A549 (cell line): ENCODE data around the gene IGSF11. TPM values are rescaled to one million over a fixed set of nuclear protein-coding genes. Genes with fewer than 3 reads are reported as not detected.

Experiments
- ATAC-seq, 2 experiments: fragments of 200-7000 bp in 1 of 2; fragments of >200 bp in 1 of 2; cut with Nextera tagmentation in 1 of 2; cut with Tn5 transposase in 1 of 2; 3 replicates each; pipeline versions ENCODE4 v1.8.0 to v1.9.1; 2018 to 2020; ENCODE audit warnings: mild to moderate bottlenecking in 1 of 2, moderate library complexity in 1 of 2
- CTCF ChIA-PET: fragments of 300-600 bp; sonication (Branson Sonifier 250); formaldehyde crosslinking; extraction: SDS; loops from one replicate; lab custom pipeline; 2021; ENCODE audit warnings: antibody characterized with exemption, inconsistent platforms; lab: Yijun Ruan, JAX
- POLR2A ChIA-PET: fragments of 350-600 bp; formaldehyde crosslinking; extraction: SDS; loops from one replicate; lab custom pipeline; 2021; ENCODE audit warnings: antibody characterized with exemption, inconsistent platforms; lab: Yijun Ruan, JAX
- DNase-seq, 2 experiments: peaks; one replicate each; pipeline versions ENCODE4 v3.0.0 to v3.0.0-alpha.2; 2011 to 2016; ENCODE audit warnings: low read depth in 1 of 2, low spot score in 1 of 2
- FAIRE-seq: peaks from 2 replicates; lab custom pipeline; 2011; peaks lifted over from hg19 to GRCh38; lab: Jason Lieb, UNC
- H3K27ac ChIP-seq, 2 experiments: fragments of >200 bp; sonication (Bioruptor Twin); formaldehyde crosslinking; 3 replicates each; pipeline ENCODE4 v1.5.1; 2016 to 2017
- H3K4me1 ChIP-seq: fragments of >200 bp; sonication (Bioruptor Twin); formaldehyde crosslinking; 3 replicates; pipeline ENCODE4 v1.6.1; 2016
- H3K4me2 ChIP-seq: fragments of >200 bp; sonication (Bioruptor Twin); formaldehyde crosslinking; 3 replicates; pipeline ENCODE4 v1.6.1; 2016
- H3K4me3 ChIP-seq: fragments of >200 bp; sonication (Bioruptor Twin); formaldehyde crosslinking; 3 replicates; pipeline ENCODE4 v1.5.1; 2016
- H3K9me3 ChIP-seq: fragments of >200 bp; sonication (Bioruptor Twin); formaldehyde crosslinking; 3 replicates; pipeline ENCODE4 v1.6.1; 2016
- CBX2 ChIP-seq: fragments of 200-600 bp; sonication (generic); IDR thresholded peaks from 2 replicates; pipeline ENCODE4 v1.6.1; 2016; ENCODE audit warnings: low read depth, mild to moderate bottlenecking, borderline replicate concordance
- CEBPB ChIP-seq, 2 experiments: fragments of >200 bp in 1 of 2; sonication (Bioruptor Twin) in 1 of 2; formaldehyde crosslinking in 1 of 2; IDR thresholded peaks; 2 replicates each; pipeline ENCODE4 v1.6.1; 2012 to 2016
- ESRRA ChIP-seq: fragments of 150-350 bp; IDR thresholded peaks from 2 replicates; pipeline ENCODE4 v1.6.1; 2014; ENCODE audit warnings: mild to moderate bottlenecking, low read length, borderline replicate concordance
- HDAC2 ChIP-seq: fragments of 200-600 bp; sonication (generic); IDR thresholded peaks from 2 replicates; pipeline ENCODE4 v1.6.1; 2016
- HOXB13 ChIP-seq: fragments of 250-450 bp; sonication (Bioruptor Pico); IDR thresholded peaks from 2 replicates; pipeline ENCODE4 v1.5.0; 2020; ENCODE audit warnings: low read depth, mild to moderate bottlenecking, moderate library complexity
- JUNB ChIP-seq: fragments of >200 bp; sonication (Bioruptor Twin); formaldehyde crosslinking; IDR thresholded peaks from 2 replicates; pipeline ENCODE4 v1.6.1; 2016
- KDM1A ChIP-seq: fragments of 200-600 bp; sonication (generic); IDR thresholded peaks from 2 replicates; pipeline ENCODE4 v1.6.1; 2016; ENCODE audit warnings: low read depth, mild to moderate bottlenecking
- KDM5A ChIP-seq: fragments of 200-600 bp; sonication (generic); IDR thresholded peaks from 2 replicates; pipeline ENCODE4 v1.6.1; 2016; ENCODE audit warnings: antibody characterized with exemption, mild to moderate bottlenecking
- RAD21 ChIP-seq, 2 experiments: fragments of >200 bp in 1 of 2; sonication (Bioruptor Twin) in 1 of 2; formaldehyde crosslinking in 1 of 2; IDR thresholded peaks in 1 of 2; conservative IDR thresholded peaks in 1 of 2; 2 replicates in 1 of 2; 3 replicates in 1 of 2; pipeline ENCODE4 v1.6.1; 2012 to 2018; ENCODE audit warnings: inconsistent platforms in 1 of 2
- TFCP2L1 ChIP-seq: fragments of 250-450 bp; sonication (Bioruptor Pico); IDR thresholded peaks from 2 replicates; pipeline ENCODE4 v1.5.0; 2021; ENCODE audit warnings: mild to moderate bottlenecking
- ZSCAN20 ChIP-seq: fragments of 250-450 bp; sonication (Bioruptor Pico); IDR thresholded peaks from 2 replicates; pipeline ENCODE4 v1.8.0; 2022; ENCODE audit warnings: mild to moderate bottlenecking, moderate library complexity
- WGBS: methylation state at CpG from one replicate; pipeline ENCODE4 v1.1.6; 2017; ENCODE audit errors: missing lambda C conversion rate; 5-methylcytosine and 5-hydroxymethylcytosine counted together
- polyA plus RNA-seq, 4 experiments: library from polyadenylated mRNA; depleted of rRNA in 3 of 4; stranded (reverse); fragments of >200 nt; fragmentation: RNase III in 1 of 4; extraction: RNeasy Plus Mini Kit Qiagen cat#74134 plus additional on column Dnase treatment in 1 of 4; gene quantifications; 2 replicates in 3 of 4; 3 replicates in 1 of 4; pipeline ENCODE4 v1.2.3, GENCODE V29; 2011 to 2017
- TF ChIP-seq, protein P1 (sequence below): IDR thresholded peaks from 2 replicates; pipeline ENCODE4 v1.6.1; 2012
- TF ChIP-seq, protein P2 (sequence below): fragments of >200 bp; sonication (Bioruptor Twin); formaldehyde crosslinking; IDR thresholded peaks from 3 replicates; pipeline ENCODE4 v1.5.1; 2016
- TF ChIP-seq, protein P3 (sequence below): fragments of >200 bp; sonication (Bioruptor Twin); formaldehyde crosslinking; IDR thresholded peaks from 3 replicates; pipeline ENCODE4 v1.6.1; 2016
- TF ChIP-seq, protein P4 (sequence below): IDR thresholded peaks from 2 replicates; pipeline ENCODE4 v1.6.1; 2012
- TF ChIP-seq, protein P5 (sequence below): fragments of 450-650 bp; IDR thresholded peaks from 2 replicates; pipeline ENCODE4 v1.6.1; 2014; ENCODE audit warnings: antibody characterized with exemption
- TF ChIP-seq, protein P6 (sequence below): fragments of >200 bp; sonication (Bioruptor Twin); formaldehyde crosslinking; IDR thresholded peaks from 2 replicates; pipeline ENCODE4 v1.6.1; 2016
- TF ChIP-seq, protein P7 (sequence below): fragments of 250-450 bp; sonication (Bioruptor Pico); IDR thresholded peaks from 2 replicates; pipeline ENCODE4 v1.5.0; 2020; ENCODE audit warnings: low read depth, mild to moderate bottlenecking, moderate library complexity

The IGSF11 gene
- polyA plus RNA-seq, 2 of the 4 experiments (the other 2 are of a cell fraction): 5.2 to 21.7 TPM

DNA sequence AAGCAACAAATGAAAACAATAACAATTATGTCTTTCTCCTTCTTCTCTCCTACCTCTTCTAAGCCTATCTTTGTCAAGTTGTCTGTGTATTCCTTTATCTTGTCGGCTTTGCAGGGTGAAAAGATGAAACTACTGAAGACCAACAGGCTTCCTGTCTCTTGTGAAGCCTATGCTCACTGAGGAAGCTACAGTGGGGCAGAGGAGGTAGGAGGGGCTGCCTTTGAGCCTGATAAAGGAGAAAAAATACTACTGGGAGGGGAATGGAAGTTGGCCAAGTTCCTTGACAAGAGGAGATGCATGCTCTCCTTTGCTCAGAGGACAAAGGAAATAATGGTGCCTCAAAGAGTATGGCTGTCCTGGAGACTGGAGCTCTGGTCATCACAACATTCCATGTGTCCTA is 92.0 kb downstream of the IGSF11 start:
- POLR2A ChIA-PET: interaction anchor here (0.6 kb wide), 1 partner anchor 264 kb away, joined by 3 read pairs; no protein-coding TSS in a partner anchor
- no peak for TF ChIP-seq CEBPB (IDR thresholded peaks at IDR 0.05)
- TF ChIP-seq TFCP2L1 (CRISPR knock-in tag): no peak
- TF ChIP-seq, protein P1, sequence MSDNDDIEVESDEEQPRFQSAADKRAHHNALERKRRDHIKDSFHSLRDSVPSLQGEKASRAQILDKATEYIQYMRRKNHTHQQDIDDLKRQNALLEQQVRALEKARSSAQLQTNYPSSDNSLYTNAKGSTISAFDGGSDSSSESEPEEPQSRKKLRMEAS: no peak
- TF ChIP-seq KDM1A: no peak
- TF ChIP-seq ESRRA: no peak
- TF ChIP-seq, protein P2, sequence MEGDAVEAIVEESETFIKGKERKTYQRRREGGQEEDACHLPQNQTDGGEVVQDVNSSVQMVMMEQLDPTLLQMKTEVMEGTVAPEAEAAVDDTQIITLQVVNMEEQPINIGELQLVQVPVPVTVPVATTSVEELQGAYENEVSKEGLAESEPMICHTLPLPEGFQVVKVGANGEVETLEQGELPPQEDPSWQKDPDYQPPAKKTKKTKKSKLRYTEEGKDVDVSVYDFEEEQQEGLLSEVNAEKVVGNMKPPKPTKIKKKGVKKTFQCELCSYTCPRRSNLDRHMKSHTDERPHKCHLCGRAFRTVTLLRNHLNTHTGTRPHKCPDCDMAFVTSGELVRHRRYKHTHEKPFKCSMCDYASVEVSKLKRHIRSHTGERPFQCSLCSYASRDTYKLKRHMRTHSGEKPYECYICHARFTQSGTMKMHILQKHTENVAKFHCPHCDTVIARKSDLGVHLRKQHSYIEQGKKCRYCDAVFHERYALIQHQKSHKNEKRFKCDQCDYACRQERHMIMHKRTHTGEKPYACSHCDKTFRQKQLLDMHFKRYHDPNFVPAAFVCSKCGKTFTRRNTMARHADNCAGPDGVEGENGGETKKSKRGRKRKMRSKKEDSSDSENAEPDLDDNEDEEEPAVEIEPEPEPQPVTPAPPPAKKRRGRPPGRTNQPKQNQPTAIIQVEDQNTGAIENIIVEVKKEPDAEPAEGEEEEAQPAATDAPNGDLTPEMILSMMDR: no peak
- no peak for TF ChIP-seq HOXB13
- no peak for TF ChIP-seq RAD21 (conservative IDR thresholded peaks at IDR 0.05 in 1 of 2, IDR thresholded peaks at IDR 0.05 in 1 of 2)
- TF ChIP-seq, protein P3, sequence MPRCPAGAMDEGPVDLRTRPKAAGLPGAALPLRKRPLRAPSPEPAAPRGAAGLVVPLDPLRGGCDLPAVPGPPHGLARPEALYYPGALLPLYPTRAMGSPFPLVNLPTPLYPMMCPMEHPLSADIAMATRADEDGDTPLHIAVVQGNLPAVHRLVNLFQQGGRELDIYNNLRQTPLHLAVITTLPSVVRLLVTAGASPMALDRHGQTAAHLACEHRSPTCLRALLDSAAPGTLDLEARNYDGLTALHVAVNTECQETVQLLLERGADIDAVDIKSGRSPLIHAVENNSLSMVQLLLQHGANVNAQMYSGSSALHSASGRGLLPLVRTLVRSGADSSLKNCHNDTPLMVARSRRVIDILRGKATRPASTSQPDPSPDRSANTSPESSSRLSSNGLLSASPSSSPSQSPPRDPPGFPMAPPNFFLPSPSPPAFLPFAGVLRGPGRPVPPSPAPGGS: no peak
- no peak for TF ChIP-seq CBX2
- TF ChIP-seq, protein P4, sequence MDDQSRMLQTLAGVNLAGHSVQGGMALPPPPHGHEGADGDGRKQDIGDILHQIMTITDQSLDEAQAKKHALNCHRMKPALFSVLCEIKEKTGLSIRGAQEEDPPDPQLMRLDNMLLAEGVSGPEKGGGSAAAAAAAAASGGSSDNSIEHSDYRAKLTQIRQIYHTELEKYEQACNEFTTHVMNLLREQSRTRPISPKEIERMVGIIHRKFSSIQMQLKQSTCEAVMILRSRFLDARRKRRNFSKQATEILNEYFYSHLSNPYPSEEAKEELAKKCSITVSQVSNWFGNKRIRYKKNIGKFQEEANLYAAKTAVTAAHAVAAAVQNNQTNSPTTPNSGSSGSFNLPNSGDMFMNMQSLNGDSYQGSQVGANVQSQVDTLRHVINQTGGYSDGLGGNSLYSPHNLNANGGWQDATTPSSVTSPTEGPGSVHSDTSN: no peak
- no peak for TF ChIP-seq HDAC2
- TF ChIP-seq, protein P5, sequence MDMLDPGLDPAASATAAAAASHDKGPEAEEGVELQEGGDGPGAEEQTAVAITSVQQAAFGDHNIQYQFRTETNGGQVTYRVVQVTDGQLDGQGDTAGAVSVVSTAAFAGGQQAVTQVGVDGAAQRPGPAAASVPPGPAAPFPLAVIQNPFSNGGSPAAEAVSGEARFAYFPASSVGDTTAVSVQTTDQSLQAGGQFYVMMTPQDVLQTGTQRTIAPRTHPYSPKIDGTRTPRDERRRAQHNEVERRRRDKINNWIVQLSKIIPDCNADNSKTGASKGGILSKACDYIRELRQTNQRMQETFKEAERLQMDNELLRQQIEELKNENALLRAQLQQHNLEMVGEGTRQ: no peak
- no peak for TF ChIP-seq KDM5A
- TF ChIP-seq, protein P6, sequence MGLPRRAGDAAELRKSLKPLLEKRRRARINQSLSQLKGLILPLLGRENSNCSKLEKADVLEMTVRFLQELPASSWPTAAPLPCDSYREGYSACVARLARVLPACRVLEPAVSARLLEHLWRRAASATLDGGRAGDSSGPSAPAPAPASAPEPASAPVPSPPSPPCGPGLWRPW: no peak
- no peak for TF ChIP-seq JUNB
- FAIRE-seq (no peak), DNase-seq (no peak), ATAC-seq (no peak)
- Histone ChIP-seq H3K4me3 (no peak overlapping the region), H3K27ac (no peak overlapping the region), H3K4me1 (peaks cover 16% of the 10 kb centered on the region), H3K9me3 (no peaks in the 10 kb centered on the region), H3K4me2 (no peak overlapping the region)
- CTCF ChIA-PET: interaction anchor here (0.9 to 1.1 kb wide), 2 partner anchors 10 to 13 kb away, joined by 3 read pairs; no protein-coding TSS in a partner anchor
- 36% methylated on average over 1 of the region's 1 CpG for WGBS

DNA sequence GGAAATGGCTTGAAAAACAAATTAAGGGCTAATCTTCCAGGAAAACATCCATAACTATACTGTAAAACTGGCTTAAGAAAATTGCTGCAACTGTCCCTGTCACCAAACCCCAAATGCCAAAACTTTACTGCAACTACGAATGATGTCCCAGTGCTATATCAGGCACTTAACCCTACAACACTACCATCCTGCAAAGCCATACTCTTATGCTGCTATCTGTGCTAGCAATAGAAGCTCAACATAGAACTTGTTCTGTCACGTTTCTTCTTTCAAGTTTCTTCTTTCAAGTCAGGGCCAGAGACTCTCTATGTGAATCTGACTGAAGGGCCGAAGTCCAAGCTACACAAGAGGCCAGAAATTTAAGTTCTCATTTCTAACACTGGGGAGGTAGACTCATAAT is 92.5 kb downstream of the IGSF11 start:
- ATAC-seq (no peak), DNase-seq (no peak), FAIRE-seq (no peak)
- POLR2A ChIA-PET: interaction anchor here (0.6 kb wide), 1 partner anchor 264 kb away, joined by 3 read pairs; no protein-coding TSS in a partner anchor
- Histone ChIP-seq H3K4me2 (no peak overlapping the region), H3K27ac (no peak overlapping the region), H3K9me3 (no peaks in the 10 kb centered on the region), H3K4me1 (peaks cover 17% of the 10 kb centered on the region), H3K4me3 (no peak overlapping the region)
- WGBS: 84% methylated on average over 3 of the region's 3 CpGs
- TF ChIP-seq ZSCAN20 (no peak), HDAC2 (no peak), CEBPB (IDR thresholded peaks at IDR 0.05) (no peak)
- TF ChIP-seq, protein P3: no peak
- TF ChIP-seq, protein P7, sequence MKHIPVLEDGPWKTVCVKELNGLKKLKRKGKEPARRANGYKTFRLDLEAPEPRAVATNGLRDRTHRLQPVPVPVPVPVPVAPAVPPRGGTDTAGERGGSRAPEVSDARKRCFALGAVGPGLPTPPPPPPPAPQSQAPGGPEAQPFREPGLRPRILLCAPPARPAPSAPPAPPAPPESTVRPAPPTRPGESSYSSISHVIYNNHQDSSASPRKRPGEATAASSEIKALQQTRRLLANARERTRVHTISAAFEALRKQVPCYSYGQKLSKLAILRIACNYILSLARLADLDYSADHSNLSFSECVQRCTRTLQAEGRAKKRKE (CRISPR knock-in tag): no peak
- CTCF ChIA-PET: interaction anchor here (0.9 to 1.1 kb wide), 2 partner anchors 9 to 13 kb away, joined by 3 read pairs; no protein-coding TSS in a partner anchor
